Fibroblast of mammary gland (primary cell): ENCODE data around the gene SRI.

ENCODE experiments used
- DNase-seq: peaks from one replicate; pipeline ENCODE4 v3.0.0-alpha.2; 2010; ENCODE audit warnings: low read depth
- H3K4me3 ChIP-seq: 2 replicates; pipeline ENCODE4 v1.5.1; 2011; ENCODE audit warnings: low read depth, mild to moderate bottlenecking, low read length, moderate library complexity; ENCODE audit not compliant: control insufficient read depth
- TF ChIP-seq, protein P1 (sequence below): conservative IDR thresholded peaks from 2 replicates; pipeline ENCODE4 v1.5.1; 2011; ENCODE audit warnings: low read depth, low read length, inconsistent platforms; ENCODE audit not compliant: control insufficient read depth, insufficient read depth

Gene SRI

DNA sequence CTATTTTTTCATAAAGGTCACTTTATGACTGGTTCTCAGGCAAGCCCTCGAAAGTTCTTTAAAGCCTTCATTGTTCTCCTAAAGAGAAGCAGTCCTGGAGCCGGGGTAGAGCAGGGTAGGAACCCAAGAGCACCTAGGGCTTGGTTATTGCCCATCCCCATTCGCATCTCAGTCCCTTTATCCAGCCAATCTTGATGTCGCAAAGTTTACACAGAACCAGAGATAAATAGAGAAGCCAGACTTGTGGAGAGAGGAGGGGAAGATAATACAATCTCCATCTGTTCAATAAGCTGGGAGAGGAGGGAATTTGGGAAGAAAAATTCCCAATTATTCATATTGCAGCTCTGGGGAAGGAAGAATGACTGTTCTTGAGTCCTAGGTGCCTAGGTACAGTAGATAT lies 6.4 kb upstream of the SRI start:
- no peak for DNase-seq
- TF ChIP-seq, protein P1, sequence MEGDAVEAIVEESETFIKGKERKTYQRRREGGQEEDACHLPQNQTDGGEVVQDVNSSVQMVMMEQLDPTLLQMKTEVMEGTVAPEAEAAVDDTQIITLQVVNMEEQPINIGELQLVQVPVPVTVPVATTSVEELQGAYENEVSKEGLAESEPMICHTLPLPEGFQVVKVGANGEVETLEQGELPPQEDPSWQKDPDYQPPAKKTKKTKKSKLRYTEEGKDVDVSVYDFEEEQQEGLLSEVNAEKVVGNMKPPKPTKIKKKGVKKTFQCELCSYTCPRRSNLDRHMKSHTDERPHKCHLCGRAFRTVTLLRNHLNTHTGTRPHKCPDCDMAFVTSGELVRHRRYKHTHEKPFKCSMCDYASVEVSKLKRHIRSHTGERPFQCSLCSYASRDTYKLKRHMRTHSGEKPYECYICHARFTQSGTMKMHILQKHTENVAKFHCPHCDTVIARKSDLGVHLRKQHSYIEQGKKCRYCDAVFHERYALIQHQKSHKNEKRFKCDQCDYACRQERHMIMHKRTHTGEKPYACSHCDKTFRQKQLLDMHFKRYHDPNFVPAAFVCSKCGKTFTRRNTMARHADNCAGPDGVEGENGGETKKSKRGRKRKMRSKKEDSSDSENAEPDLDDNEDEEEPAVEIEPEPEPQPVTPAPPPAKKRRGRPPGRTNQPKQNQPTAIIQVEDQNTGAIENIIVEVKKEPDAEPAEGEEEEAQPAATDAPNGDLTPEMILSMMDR, result no peak
- no peak overlapping the region for H3K4me3 ChIP-seq

DNA sequence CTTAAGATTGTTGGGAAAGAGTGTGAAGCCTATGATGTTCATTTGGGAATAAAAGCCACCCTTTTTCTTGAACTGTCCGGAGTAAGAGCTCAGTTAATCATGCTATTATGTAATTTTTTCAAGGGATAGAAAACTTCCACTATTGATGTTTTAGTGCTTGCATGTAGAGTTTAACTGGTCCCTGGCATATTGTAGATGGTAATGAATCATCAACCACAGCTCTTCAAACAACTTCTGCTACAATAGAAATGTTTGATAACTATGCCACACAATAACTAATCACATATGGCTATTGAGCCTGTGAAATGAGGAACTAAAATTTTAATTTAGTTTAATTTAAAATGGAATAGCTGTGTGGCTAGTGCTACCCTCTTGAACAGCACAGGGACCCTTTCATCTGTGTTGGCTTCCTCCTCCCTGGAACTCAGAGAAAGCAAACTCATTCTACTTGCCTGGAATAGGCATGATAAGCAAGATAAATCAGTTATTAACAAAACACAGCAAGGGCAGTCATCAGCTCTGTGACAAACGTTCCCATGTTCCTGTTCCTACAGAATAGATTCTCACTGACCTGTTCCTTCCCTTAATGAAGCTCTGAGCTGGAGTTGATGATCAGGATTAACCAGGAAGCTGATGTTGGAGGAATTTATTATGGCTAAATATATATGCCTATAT lies 4.9 kb upstream of the SRI start:
- H3K4me3 ChIP-seq, result no peak overlapping the region
- TF ChIP-seq, protein P1, result no peak
- peak; percentile 72 for DNase-seq

DNA sequence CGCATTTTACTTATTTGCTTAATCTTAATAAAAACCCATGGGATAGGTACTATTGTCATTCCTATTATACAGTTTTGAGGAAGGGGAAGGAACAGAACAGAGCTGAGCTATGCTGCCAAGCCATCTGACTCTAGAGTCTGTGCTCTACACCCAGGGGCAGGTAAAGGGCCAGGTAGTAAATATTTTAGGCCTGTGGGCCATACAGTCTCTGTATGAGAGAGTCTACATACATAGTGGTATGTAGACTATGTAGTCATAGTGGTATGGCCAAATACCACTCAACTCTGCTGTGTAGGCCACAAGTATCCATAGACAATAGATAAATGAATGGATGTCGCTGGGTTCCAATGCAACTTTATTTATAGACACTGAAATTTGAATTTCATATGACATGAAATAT lies 3.4 kb upstream of the SRI start:
- DNase-seq, result no peak
- no peak overlapping the region for H3K4me3 ChIP-seq
- TF ChIP-seq, protein P1, result no peak

DNA sequence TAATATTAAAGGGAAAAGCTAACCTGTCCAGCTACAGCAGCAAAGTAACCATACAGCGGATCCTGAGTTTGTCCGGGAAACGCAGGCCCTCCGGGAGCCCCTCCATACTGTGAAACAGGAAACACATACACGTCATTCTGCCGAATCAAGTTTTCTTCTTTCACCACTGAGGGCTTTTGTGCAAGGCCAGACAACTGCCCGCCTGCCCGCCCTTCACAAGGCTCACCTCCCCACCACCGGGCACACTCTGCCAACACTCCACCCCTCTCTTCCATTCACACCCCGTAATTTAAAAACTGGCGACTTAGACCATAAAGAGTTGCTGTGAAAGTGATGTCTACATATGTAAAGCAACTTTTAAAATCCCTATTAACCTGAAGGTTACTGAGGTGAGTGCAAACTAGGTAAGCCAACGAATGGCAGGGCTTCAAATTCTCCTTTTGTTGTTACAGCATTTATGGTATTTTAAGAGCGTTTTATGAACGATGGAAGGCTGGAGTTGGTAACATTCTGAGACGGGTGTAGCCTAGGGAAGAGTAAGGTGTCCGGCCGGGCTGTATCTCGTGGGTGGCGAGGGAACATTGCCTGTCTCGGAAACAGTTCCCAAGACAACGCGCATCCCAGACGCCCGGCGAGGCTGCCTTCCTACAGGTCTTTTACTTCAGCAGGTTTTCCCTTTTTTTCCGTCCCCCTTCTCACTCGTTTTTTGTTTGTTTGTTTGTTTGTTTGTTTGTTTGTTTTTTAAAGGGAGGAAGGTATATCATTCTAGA lies 817 bp downstream of the SRI start:
- TF ChIP-seq, protein P1, result no peak
- peak; percentile 59 for DNase-seq
- H3K4me3 ChIP-seq, result peak overlapping the region; percentile 91

DNA sequence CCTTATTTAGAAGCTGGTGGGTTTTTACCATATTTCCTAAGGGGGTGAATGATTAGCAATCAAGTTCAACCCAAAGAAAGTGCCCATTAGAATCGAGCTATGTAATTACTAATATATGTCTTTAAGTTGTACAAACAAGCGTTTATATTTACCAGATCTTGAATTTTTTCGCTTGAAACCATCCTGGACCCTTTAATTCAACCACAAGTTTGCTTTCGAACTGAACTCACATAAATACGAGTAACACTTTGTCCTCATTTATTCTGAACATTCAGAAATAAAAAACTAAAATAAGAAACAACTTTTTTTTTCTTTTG lies 1.5 kb downstream of the SRI start:
- no peak for DNase-seq
- TF ChIP-seq, protein P1, result no peak
- H3K4me3 ChIP-seq, result peak overlapping the region; percentile 91

DNA sequence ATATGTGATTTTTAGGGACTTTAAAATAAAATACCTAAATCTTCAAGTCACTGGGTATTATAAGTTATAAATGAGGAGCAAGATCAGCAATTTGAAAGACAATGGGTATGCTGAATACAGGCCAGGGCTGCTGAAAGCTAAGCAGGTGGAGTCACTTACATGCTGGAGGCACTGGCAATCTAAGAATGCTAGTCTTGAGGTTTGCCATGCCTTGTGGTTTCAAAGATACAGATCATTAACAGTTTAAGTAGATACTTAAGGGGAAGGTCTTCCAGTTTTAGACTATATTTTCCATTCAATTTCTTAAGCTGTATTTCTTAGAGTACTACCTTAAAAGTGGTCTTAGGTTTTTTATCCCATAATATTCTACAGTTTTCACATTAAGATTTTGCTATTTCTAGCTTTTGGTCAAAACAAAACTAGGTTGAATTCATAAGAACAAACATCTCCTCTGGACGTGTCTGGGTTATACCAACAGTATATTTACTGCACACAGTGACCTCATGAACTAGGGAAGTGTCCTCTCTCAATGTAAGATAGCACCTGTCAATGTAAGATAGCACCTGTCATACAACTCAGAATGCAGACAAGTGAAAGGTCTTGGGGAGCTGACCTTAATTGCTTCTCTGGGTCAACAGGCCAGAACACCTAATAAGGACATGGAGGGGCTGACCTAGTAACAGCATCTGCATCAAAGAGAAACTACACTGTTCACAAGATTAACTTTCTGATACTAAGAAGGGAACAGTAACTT lies 2.0 kb downstream of the SRI start:
- no peak for DNase-seq
- peak overlapping the region; percentile 91 for H3K4me3 ChIP-seq
- TF ChIP-seq, protein P1, result no peak
